Coronary artery (tissue), 2 donors: Measurements from ENCODE around the gene HEYL.

Source experiments
- DNase-seq: peaks from one replicate; pipeline ENCODE4 v3.0.0-alpha.2; 2017; ENCODE audit warnings: low spot score
- H3K27ac ChIP-seq, 2 donors: fragments of 200-600 bp; sonication (generic); one replicate each; pipeline ENCODE4 v1.5.1; 2016 to 2019
- H3K4me3 ChIP-seq: fragments of 200-600 bp; sonication (generic); 2 replicates; pipeline ENCODE4 v1.5.1; 2016; ENCODE audit warnings: mild to moderate bottlenecking, moderate library complexity
- CTCF ChIP-seq: fragments of 200-600 bp; sonication (generic); IDR thresholded peaks from one replicate; pipeline ENCODE4 v1.5.1; 2019; ENCODE audit warnings: antibody characterized with exemption

HEYL gene

DNA sequence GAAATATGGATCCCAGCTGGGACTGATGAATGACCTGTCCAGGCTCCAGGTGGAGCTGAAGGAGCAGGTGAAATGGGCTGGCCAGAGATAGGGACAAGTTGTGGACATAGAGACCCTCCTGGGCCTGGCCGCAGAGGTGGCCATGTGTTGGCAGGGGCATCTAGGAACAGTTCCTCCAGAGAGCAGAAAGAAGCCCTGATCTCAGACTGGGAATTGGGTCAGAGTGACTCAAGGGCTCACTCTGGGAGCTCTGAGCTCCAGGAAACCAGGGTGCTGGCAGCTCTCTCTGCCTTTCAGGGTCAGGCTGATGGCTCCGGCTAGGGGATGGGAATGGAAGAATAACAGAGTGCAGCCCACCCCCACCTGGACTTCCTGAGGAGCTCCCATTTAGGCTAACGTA lies 29.5 kb upstream of the HEYL start:
- no peak overlapping the region for H3K4me3 ChIP-seq
- TF ChIP-seq CTCF = no peak
- H3K27ac ChIP-seq = no peak overlapping the region
- DNase-seq = no peak

DNA sequence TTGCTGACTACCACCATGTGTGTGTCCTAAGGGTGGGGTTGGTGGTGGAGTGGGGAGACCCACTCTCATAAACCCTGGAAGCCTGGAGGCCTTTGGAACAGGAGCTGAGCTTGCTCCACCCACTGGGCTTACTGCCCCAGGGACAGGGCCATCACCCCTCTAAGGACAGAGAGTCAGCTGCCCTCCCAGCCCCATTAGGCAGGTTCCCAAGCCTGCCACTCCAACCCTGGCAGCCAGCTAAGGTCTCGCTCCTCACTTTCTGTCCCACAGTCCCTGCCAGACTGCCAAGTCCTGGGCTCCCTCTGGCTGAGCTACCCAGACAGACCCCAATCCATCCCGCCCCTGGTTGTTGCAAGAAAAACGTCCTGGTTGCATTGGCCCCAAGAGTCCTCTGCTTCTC lies 28.7 kb upstream of the HEYL start:
- Histone ChIP-seq H3K4me3 (no peak overlapping the region), H3K27ac (no peak overlapping the region)
- DNase-seq = no peak
- TF ChIP-seq CTCF = no peak

DNA sequence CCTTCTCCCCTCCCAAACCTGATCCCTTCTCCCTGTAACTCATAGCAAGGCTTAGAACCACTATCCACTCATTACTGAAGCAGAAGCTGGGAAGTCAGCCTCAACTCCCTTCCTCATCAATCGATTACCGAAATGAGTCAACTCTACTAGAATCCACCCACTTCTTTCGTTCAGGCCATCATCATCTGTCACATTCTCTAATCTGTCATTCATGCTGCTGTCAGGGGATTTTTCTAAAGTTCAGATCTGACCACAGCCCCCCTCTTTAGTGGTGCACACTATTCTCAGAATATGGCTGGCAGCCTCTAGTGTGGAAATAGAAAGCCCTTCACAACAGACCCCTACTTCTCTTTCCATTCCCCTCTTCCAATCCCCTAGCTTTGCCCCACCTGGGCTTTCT lies 27.3 kb upstream of the HEYL start:
- no peak overlapping the region for H3K27ac ChIP-seq
- no peak for DNase-seq
- TF ChIP-seq CTCF = no peak
- H3K4me3 ChIP-seq = no peak overlapping the region

- no peak overlapping the region for H3K27ac ChIP-seq
- TF ChIP-seq CTCF = no peak
- no peak overlapping the region for H3K4me3 ChIP-seq
- DNase-seq = no peak
Observed at GRCh38 chr1:39663559-39663958, 24.1 kb upstream of the HEYL start.

- Histone ChIP-seq H3K27ac (no peak overlapping the region), H3K4me3 (no peak overlapping the region)
- no peak for TF ChIP-seq CTCF
- no peak for DNase-seq
Observed at GRCh38 chr1:39662861-39663260, 23.4 kb upstream of the HEYL start.

DNA sequence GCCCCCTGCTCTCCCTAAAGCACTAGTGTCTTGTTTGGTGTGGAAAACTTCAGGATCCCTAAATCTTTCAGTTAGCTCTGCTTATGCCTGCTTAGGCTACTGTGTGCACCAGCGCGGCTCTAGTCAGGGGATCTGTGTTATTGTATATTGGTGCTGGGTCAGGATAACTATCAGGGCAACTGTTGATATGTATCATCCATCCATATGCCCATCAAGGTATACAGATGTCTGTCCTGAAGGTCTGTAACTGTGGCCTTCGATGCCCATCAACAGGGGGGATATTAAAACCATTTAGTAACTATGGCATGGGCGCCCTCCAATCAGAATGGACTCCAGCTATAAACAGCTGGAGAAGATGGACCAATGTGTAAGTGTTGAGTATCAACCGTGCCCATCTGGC lies 20.1 kb upstream of the HEYL start:
- no peak for DNase-seq
- Histone ChIP-seq H3K4me3 (no peak overlapping the region), H3K27ac (no peak overlapping the region)
- no peak for TF ChIP-seq CTCF

GRCh38 chr1:39659110-39659509 lies 19.7 kb upstream of the HEYL start:
- no peak overlapping the region for H3K4me3 ChIP-seq
- no peak for DNase-seq
- no peak for TF ChIP-seq CTCF
- no peak overlapping the region for H3K27ac ChIP-seq
